Mammary epithelial cell (primary cell): ENCODE results near the gene ZBTB25.

ENCODE experiments used
- CTCF ChIP-seq, 2 donors: IDR thresholded peaks in 1 of 2; conservative IDR thresholded peaks in 1 of 2; 2 replicates each; pipeline ENCODE4 v1.5.1; 2011 to 2012; ENCODE audit warnings: inconsistent platforms in 2 of 2, low read length in 2 of 2, mild to moderate bottlenecking in 2 of 2, control low read depth in 1 of 2, low read depth in 1 of 2; ENCODE audit not compliant: insufficient read depth in 1 of 2; ENCODE audit errors: extremely low read depth in 1 of 2
- EZH2 ChIP-seq: IDR thresholded peaks from 2 replicates; pipeline ENCODE4 v1.6.1; 2012; ENCODE audit warnings: low read length, inconsistent platforms, borderline replicate concordance

- TF ChIP-seq CTCF (conservative IDR thresholded peaks at IDR 0.05 in 1 of 2, IDR thresholded peaks at IDR 0.05 in 1 of 2; ENCODE audit: extremely low read depth in 1 of 2, insufficient read depth in 1 of 2, low read depth in 1 of 2, low read length in 2 of 2), result no peak
- TF ChIP-seq EZH2, result no peak
These were observed 39.0 kb downstream of the ZBTB25 start for GRCh38 chr14:64464651-64465050.
